ENCODE data around the gene CWC27. TPM values are rescaled to one million over a fixed set of nuclear protein-coding genes. Genes with fewer than 3 reads are reported as not detected.

CWC27 gene
- polyA plus RNA-seq, 1 donor, result 38.6 TPM

- peak; percentile 89 for DNase-seq
Measured at GRCh38 chr5:65035211-65036206, 266.8 kb downstream of the CWC27 start.

GRCh38 chr5:65037831-65038815 lies 269.4 kb downstream of the CWC27 start:
- DNase-seq, result no peak

- DNase-seq, result no peak
Measured at GRCh38 chr5:65041296-65042158, 272.8 kb downstream of the CWC27 start.

GRCh38 chr5:65043843-65044359 lies 275.2 kb downstream of the CWC27 start:
- DNase-seq, result no peak

- DNase-seq, result no peak
Measured at GRCh38 chr5:65047225-65047624, 278.5 kb downstream of the CWC27 start.

GRCh38 chr5:65047948-65048690 lies 279.4 kb downstream of the CWC27 start:
- DNase-seq, result no peak

- no peak for DNase-seq
Measured at GRCh38 chr5:65050140-65050539, 281.4 kb downstream of the CWC27 start.

- DNase-seq, result no peak
Measured at GRCh38 chr5:65050826-65051498, 282.2 kb downstream of the CWC27 start.

- no peak for DNase-seq
Measured at GRCh38 chr5:65055938-65056337, 287.2 kb downstream of the CWC27 start.

GRCh38 chr5:65059681-65060598 lies 291.2 kb downstream of the CWC27 start:
- DNase-seq, result no peak

- DNase-seq, result no peak
Measured at GRCh38 chr5:65061250-65061973, 292.7 kb downstream of the CWC27 start.

GRCh38 chr5:65061974-65062353 lies 293.2 kb downstream of the CWC27 start:
- DNase-seq, result no peak

- DNase-seq, result no peak
Measured at GRCh38 chr5:65062469-65063083, 293.8 kb downstream of the CWC27 start.

GRCh38 chr5:65065001-65065511 lies 296.3 kb downstream of the CWC27 start:
- DNase-seq, result no peak

GRCh38 chr5:65066387-65067146 lies 297.8 kb downstream of the CWC27 start:
- DNase-seq, result no peak

- DNase-seq, result no peak
Measured at GRCh38 chr5:65067147-65067506, 298.4 kb downstream of the CWC27 start.

Measured in left kidney (tissue), 2 donors.